Endometrial microvascular endothelial cells (primary cell): Measurements from ENCODE around the gene CIB4. TPM values are rescaled to one million over a fixed set of nuclear protein-coding genes. Genes with fewer than 3 reads are reported as not detected.

Source experiments
- in situ Hi-C: cut with HindIII; loops from 2 replicates; pipeline ENCODE4 v1.10.0; 2017; ENCODE audit warnings: low sequenced_read_pairs, low pct_unique_long_range_greater_than_20kb; ENCODE audit errors: inconsistent ontology term
- total RNA-seq: library from RNA; depleted of rRNA; stranded (reverse); fragments of >200 nt; gene quantifications from one replicate; pipeline ENCODE4 v1.2.3, GENCODE V29; 2015; ENCODE audit errors: inconsistent ontology term

Gene CIB4
- total RNA-seq, 1 donor from 2014 or later = not detected

DNA sequence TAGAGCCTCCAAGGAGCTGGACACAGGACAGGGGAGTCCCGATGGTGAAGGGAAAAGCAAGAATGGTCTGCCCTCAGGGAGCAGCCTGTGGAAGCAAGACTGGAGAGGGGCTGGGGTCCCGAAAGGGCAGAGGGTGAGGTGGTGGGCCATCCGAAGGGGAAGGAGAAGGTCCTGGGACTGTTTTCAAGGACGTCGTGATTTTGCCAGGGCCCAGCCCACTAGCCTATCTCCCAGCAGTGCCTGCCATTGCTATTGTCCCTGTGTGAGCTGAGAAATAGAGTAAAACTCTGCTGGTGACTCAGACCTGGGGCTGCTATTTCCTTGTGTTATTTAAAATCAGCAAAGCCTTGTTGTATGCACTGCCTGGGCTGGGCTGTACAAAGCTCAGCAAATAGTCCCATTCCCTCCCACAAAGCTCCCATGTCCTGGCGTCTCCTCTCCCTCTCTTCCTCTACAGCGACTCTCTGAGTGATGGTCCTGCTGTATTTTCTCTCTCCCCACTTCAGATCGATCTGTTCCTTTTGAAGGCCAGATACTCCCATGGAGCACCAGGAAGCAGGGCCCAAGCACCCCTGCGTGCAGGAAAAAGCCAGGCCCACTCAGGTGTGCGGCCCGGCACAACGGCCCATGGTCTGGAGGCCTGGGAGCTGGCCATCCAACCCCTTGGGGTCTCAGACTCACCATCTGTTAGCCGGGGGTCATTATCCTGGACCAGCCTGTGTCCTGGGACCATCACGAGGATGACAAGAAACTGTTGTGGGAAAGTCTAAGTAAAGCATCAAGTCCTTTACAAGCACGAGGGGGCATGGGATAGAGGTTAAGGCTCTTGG lies 98.3 kb downstream of the CIB4 start:
- in situ Hi-C loops = no loop called here

GRCh38 chr2:26542194-26542455 lies 99.0 kb downstream of the CIB4 start:
- in situ Hi-C loops = no loop called here

DNA sequence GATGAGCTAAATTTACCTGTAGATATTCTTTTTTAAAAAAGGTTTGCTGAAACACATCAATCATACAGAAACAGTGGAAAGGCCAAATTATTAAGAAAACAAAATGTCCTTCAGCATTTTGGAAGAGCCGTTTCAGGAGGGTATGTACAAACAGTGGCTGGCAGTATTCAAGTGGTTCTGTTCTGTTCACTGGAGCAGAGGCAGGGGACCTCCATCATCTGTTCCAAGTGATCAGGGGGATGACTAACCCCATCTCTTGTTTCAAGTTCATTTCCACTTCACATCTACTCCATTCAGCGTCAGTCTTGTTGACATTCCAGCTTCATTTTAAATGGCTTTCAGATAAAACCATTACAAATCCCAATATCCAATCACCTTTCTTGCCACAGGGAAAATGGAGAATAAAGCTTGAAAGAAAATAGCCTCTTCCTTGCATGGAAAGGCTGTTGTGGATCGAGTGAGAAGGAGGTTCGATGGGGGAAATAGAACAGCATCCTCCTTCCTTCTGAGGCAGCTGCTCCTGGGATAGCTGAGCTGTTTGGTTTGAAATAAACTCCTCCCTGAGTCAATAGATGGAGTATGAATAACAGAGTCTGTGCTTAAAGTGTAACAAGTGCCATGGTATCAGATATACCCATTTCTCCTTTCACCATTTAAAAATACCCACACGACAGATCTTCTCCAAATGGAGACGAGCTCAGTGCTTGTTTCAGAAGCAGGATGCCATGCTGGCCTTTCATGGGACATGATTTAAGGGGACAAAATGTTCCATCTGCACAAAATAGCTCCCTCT lies 99.6 kb downstream of the CIB4 start:
- in situ Hi-C loops = no loop called here

DNA sequence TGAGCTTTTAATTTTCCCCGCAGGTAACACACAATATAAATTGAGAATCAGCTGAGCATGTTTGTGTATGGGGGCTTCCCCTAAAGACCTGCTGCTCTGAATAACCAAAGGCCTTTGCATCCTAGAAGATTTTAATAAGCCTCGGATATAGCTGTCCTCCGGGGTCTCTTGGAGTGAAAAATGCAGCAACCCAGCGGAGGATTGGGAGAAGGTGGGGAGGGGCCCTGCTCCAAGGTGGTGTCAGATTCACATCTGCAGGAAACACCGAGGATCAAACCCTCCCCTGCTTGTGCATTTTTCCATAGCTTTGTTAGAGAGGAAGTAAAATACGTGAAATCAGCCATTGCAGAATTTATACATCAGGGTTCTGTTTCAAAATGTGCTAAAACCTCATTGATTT lies 100.2 kb downstream of the CIB4 start:
- in situ Hi-C loops = no loop called here

DNA sequence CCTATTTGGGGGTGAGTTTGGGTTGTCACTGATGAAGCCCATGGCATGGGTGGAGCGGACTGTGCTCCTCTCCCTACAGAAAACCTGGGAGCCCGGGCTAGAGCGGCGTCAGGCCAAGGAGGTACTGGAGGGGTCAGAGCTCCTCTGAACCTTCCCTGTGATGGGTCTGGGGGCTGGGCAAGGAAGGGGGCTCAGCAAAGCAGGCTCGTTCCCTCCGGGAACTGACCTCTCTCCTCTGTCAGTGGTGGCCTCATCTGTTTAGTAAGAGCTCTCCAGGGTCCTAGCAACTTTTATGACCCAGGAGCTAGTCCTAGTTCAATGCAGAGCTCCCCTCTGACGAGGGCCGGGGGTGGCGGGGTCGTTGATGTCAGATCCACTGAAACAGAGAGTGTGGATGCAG lies 100.9 kb downstream of the CIB4 start:
- in situ Hi-C loops = no loop called here

- in situ Hi-C loops = no loop called here
These were observed 103.2 kb downstream of the CIB4 start for GRCh38 chr2:26537826-26538475.

DNA sequence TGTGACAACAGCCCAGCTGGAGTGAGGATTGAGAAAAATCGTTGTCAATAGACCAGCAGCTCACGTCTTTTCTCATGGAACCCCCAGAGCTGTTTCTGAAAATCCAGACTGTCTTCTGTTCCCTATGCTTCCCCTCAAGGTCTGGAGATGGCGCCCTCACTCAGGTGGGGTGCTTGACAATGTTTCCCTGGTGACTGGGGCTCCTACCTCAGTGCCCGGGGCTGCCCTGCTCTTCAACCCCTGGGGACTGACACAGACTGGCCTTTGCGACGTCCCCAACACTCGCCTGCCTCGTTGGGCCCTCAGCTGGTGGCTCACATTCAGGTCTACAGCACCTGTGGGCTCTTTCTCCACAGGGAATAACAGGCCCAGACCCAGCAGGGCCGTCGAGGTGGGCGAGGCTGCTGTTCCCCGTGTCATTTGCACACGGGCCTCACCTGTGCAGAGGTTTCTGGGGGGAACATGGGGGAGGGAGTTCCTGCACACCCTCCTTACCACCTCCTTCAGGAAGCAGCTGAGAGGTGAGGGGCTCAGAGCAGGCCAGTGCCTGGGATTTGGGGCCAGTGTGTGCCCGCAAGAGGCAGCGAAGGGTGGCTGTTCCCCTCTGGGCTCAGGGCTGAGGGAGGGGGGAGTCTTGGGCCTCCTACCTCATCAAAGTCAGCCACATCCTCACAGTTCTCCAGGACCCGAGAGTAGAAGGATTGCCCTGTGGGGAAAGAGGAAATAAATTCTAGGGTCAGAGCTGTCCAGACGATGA lies 103.9 kb downstream of the CIB4 start:
- in situ Hi-C loops = no loop called here

DNA sequence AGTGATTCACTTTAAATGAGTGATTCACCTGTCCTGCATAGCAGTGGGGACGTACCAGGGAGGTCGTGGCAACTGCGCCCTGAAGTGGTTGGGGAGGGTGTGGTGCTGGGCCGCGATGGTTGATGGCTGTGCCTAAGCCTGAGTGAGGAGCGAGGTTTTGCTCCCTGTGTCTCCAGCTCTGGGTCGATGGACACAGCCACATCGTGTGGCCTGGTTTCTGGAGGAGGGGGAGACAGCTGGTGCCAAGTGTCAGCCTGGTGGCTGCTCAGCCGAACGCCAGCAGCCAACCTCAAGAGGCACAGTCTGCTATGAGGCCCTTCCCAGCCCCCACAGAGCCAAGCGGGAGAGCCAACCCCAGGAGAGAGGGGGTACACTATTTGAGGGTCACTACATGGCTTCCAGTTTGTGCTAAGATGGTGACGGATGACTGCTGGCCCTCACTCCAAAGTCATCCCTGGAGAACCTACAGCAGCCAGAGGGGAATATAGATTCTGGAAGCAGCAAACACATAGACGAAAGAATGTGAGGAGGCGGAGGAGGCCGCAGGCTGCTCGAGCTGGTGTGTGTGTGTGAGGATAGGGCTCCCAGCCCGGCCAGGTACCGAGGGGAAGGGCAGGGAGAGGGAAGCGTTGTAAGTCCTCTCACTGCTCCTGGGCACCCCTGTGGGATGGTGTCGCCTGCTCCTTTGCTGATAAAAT lies 104.6 kb downstream of the CIB4 start:
- in situ Hi-C loops = no loop called here

DNA sequence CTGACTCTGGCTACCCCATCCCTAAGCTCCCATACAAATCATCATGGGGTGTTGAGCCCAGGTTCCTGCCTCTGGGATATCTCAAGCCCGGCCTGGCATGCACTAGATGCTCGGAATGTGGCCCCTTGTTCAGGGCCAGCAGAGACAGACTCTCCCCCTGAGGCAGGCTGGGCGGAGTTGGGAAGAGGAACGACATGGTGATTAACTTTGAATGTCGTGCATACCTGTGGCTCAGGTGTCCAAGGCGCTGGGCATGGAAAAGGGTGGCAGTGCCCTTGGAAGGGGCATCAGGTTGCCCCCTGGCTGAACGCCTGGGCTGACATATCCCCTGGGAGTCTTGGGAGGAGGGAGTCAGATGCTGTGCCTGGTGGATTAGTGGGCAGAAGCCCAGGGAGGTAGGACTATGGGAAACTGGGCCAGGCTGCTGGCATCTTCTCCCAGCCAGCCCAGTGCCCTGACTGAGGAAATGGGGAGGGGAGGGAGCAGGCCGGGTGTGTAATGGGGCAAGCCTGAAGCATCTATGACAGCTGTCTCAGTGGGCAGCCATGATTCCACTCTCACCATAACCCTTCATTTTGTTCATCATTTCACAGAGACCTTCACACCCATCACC lies 105.4 kb downstream of the CIB4 start:
- in situ Hi-C loops = no loop called here

GRCh38 chr2:26534865-26535662 lies 106.1 kb downstream of the CIB4 start:
- in situ Hi-C loops = no loop called here

- in situ Hi-C loops = no loop called here
These were observed 106.9 kb downstream of the CIB4 start for GRCh38 chr2:26534098-26534864.

DNA sequence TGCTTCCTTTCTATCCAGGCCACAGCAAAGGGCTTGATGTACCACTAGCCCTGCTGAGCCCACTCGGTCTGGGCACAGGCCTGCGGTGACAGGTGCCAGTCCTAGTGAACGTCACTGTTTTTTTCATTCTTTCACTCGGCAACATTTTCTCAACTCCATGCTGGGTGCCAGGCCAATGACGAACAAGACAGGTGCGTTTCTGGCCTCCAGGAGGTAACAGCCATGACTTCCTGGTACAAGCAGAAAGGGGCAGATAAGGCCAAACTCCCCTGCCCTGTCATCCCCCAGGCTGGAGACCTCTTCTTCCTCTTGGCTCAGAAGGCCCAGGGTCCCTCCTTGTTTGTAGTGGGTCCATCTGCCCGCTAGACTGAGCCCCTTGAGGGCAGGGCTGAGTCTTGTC lies 107.5 kb downstream of the CIB4 start:
- in situ Hi-C loops = no loop called here

DNA sequence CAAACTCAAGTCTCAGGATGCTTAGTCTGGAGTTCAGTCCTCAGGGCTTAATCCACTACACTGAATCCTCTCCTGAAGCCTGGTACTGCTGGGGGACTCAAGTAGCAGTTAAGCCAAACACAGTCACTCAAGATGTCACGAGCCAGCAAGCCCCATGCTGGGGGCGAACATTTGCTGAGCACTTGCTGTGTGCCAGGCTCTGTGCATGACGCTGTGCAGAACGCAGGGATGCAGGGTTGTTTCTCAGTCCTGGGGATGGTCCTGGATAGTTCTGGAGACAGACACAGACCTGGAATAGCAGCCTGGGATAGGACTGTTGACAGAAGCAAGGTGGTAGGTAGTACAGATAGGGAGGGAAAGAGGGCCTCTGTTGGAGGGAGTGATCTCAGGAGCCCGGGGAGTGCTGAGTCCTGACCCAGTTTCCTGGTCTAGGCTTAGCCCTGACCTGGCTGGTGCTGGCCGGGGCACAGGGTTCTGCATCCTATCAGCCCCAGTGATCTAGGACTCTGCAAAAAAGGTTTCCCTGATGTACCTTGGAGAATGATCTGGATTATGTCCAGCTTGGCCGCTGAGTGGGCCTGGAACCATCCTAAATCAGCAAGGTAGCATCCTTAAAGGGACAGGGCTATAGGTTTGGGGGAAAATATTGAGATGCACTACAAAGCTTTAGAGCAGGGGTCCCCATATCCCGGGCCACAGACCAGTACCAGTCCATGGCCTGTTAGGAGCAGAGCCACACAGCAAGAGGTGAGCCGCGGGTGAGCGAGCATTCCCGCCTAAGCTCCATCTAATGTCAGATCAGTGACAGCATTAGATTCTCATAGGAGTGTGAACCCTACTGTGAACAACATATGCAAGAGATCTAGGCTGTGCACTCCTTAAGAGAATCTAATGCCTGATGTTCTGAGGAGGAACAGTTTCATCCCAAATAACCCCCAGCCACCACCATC lies 108.6 kb downstream of the CIB4 start:
- in situ Hi-C loops = no loop called here
